Endothelial cell (in vitro differentiated cells): ENCODE results near the gene BABAM2. TPM values are rescaled to one million over a fixed set of nuclear protein-coding genes. Genes with fewer than 3 reads are reported as not detected.
"Not testable (repeated sequence)": the region's sequence is repeated elsewhere in the genome, so short reads cannot be mapped to it uniquely, and the experiment has no call there.

Source experiments
- DNase-seq: peaks from one replicate; pipeline ENCODE4 v3.0.0; 2021; ENCODE audit warnings: low spot score
- H3K27ac Mint-ChIP-seq: one replicate; pipeline ENCODE4 v1.8.0; 2021; ENCODE audit warnings: mixed read lengths, inconsistent platforms; ENCODE audit not compliant: unreplicated experiment
- H3K27me3 Mint-ChIP-seq: one replicate; pipeline ENCODE4 v1.8.0; 2021; ENCODE audit warnings: mild to moderate bottlenecking, moderate library complexity, mixed read lengths, inconsistent platforms; ENCODE audit not compliant: unreplicated experiment
- H3K36me3 Mint-ChIP-seq: one replicate; pipeline ENCODE4 v1.8.0; 2021; ENCODE audit warnings: mild to moderate bottlenecking, low read depth, mixed read lengths, inconsistent platforms; ENCODE audit not compliant: unreplicated experiment
- H3K4me1 Mint-ChIP-seq: one replicate; pipeline ENCODE4 v1.8.0; 2021; ENCODE audit warnings: mild to moderate bottlenecking, mixed read lengths, inconsistent platforms; ENCODE audit not compliant: unreplicated experiment
- H3K4me3 Mint-ChIP-seq: one replicate; pipeline ENCODE4 v1.8.0; 2021; ENCODE audit warnings: mild to moderate bottlenecking, mixed read lengths, inconsistent platforms; ENCODE audit not compliant: unreplicated experiment
- H3K9me3 Mint-ChIP-seq: one replicate; pipeline ENCODE4 v1.8.0; 2021; ENCODE audit warnings: mixed read lengths, inconsistent platforms; ENCODE audit not compliant: unreplicated experiment
- CTCF ChIP-seq: fragments of 200-600 bp; sonication (generic); IDR thresholded peaks from one replicate; pipeline ENCODE4 v1.5.0; 2021; ENCODE audit warnings: antibody characterized with exemption; ENCODE audit not compliant: unreplicated experiment
- total RNA-seq: library from RNA; stranded (reverse); fragmentation: NEBNext Ultra II Directional; extraction: Animal tissue kit (Norgen Biotek cat#: 25700); gene quantifications from one replicate; pipeline ENCODE4 v1.2.1, GENCODE V29; 2021; ENCODE audit not compliant: unreplicated experiment

The BABAM2 gene
- total RNA-seq, 1 donor from 2014 or later = 40.2 TPM

DNA sequence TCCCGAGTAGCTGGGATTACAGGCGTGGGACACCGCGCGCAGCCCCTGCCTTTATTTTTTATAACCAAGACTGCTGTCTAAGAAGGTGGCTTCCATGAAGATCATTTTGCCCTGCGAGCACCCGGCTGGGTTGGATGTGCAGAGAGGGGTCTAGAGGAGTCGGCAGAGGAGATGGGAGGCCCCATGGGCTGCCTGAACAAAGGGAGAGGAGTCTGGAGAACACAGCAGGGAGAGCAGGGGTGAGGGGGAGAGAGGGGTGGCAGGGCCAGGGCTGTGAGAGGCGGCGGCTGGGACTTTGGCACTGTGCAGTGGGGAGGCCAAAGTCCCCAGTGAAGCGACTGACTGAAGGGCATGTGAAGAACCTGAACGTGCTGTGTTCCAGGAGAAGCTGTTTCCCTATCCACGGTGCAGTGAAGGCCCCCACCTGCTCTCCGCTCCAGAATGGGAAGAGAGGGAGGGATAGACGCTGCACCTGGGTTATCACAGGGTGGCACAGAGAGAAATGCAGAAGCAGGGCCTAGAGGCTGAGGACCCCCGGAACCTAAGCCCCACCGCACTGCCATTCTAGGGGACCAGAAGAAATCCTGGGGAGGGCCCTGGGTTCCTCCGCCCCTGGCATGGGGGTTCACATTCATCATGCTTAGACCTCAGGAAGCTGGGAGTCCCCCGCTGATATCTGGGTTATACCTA, 477.3 kb downstream of the BABAM2 start:
- Mint-ChIP-seq H3K27me3 (peaks cover 7% of the 10 kb centered on the region), H3K27ac (no peak overlapping the region), H3K36me3 (no peaks in the 10 kb centered on the region), H3K9me3 (no peaks in the 10 kb centered on the region), H3K4me1 (peaks cover 26% of the 10 kb centered on the region), H3K4me3 (no peak overlapping the region)
- no peak for TF ChIP-seq CTCF
- no peak for DNase-seq

- H3K27me3 Mint-ChIP-seq = peaks cover 7% of the 10 kb centered on the region
- no peak overlapping the region for H3K27ac Mint-ChIP-seq
- no peaks in the 10 kb centered on the region for H3K9me3 Mint-ChIP-seq
- TF ChIP-seq CTCF = no peak
- no peak overlapping the region for H3K4me3 Mint-ChIP-seq
- DNase-seq = no peak
- no peaks in the 10 kb centered on the region for H3K36me3 Mint-ChIP-seq
- H3K4me1 Mint-ChIP-seq = peaks cover 21% of the 10 kb centered on the region
These were observed 477.8 kb downstream of the BABAM2 start for GRCh38 chr2:28368357-28368798.

GRCh38 chr2:28369358-28369757, 478.8 kb downstream of the BABAM2 start:
- no peak overlapping the region for H3K27ac Mint-ChIP-seq
- no peak for TF ChIP-seq CTCF

GRCh38 chr2:28370354-28370753, 479.8 kb downstream of the BABAM2 start:
- no peak overlapping the region for H3K4me3 Mint-ChIP-seq
- H3K9me3 Mint-ChIP-seq = no peaks in the 10 kb centered on the region
- no peak for DNase-seq
- no peak overlapping the region for H3K27ac Mint-ChIP-seq
- no peak for TF ChIP-seq CTCF
- peaks cover 7% of the 10 kb centered on the region for H3K27me3 Mint-ChIP-seq
- H3K36me3 Mint-ChIP-seq = no peaks in the 10 kb centered on the region
- peaks cover 17% of the 10 kb centered on the region for H3K4me1 Mint-ChIP-seq

More at GRCh38 chr2:28369358-28369757, 478.8 kb downstream of the BABAM2 start:
- peaks cover 7% of the 10 kb centered on the region for H3K27me3 Mint-ChIP-seq
- H3K9me3 Mint-ChIP-seq = no peaks in the 10 kb centered on the region
- H3K36me3 Mint-ChIP-seq = no peaks in the 10 kb centered on the region
- H3K4me3 Mint-ChIP-seq = no peak overlapping the region
- H3K4me1 Mint-ChIP-seq = peaks cover 21% of the 10 kb centered on the region
- DNase-seq = no peak

GRCh38 chr2:28371728-28372127, 481.2 kb downstream of the BABAM2 start:
- H3K4me1 Mint-ChIP-seq = peaks cover 11% of the 10 kb centered on the region
- H3K9me3 Mint-ChIP-seq, H3K4me3 Mint-ChIP-seq, H3K27me3 Mint-ChIP-seq, H3K27ac Mint-ChIP-seq, DNase-seq, H3K36me3 Mint-ChIP-seq: not testable (repeated sequence)
